ENCODE data around the gene CARMIL3.

The CARMIL3 gene

GRCh38 chr14:24067133-24068082, 15.6 kb downstream of the CARMIL3 start:
- over 99% methylated on average over 9 of the region's 12 CpGs for WGBS (ENCODE audit: insufficient coverage)
- POLR2A ChIA-PET, result no interaction called here
- H3K4me1 ChIP-seq (ENCODE audit: control extremely low read depth in 1 of 4, control insufficient read depth in 4 of 4, insufficient read depth in 4 of 4, low read length in 3 of 4), result no peaks in the 10 kb centered on the region

DNA sequence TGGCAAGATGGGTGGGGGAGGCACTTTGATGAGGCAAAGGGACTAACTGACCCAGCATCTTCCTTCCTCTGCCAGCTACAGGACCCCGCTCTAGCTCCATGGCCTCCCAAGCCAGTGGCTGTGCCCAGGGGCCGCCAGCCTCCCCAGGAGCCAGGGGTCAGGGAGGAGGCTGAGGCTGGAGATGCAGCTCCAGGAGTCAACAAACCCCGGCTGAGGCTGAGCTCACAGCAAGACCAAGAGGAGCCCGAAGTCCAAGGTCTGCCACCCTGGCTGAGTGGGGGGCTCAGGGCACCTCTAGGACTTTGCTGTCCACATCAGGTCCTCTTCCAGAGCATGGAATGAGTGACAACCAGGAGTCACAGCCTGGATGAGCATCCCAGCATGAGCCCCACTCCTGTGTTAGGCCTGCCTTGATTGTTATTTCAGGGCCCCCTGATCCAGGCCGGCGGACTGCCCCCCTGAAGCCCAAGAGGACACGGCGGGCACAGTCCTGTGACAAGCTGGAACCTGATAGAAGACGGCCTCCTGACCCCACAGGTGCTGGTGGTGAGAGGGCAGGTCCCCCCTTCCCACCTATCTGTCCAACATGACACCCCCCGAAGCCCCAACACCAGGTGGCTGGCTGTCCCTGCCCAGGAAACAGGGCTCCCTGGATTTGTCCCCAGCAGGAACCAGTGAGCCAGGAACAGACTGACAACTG, 17.1 kb downstream of the CARMIL3 start:
- no peaks in the 10 kb centered on the region for H3K4me1 ChIP-seq (ENCODE audit: control extremely low read depth in 1 of 4, control insufficient read depth in 4 of 4, insufficient read depth in 4 of 4, low read length in 3 of 4)
- no peak overlapping the region for H3K4me3 ChIP-seq (ENCODE audit: control insufficient read depth in 1 of 7, extremely low read depth in 1 of 7, insufficient read depth in 4 of 7, low read depth in 2 of 7, low read length in 6 of 7)
- WGBS (ENCODE audit: insufficient coverage), result 94% methylated on average over 7 of the region's 10 CpGs
- no peaks in the 10 kb centered on the region for H3K36me3 ChIP-seq (ENCODE audit: control insufficient read depth in 4 of 4, insufficient read depth in 4 of 4, low read length in 3 of 4)
- CTCF ChIA-PET, result interaction anchor here (0.6 to 1.1 kb wide), 3 partner anchors 10 to 16 kb away, joined by 3 read pairs; no protein-coding TSS in a partner anchor
- no peaks in the 10 kb centered on the region for H3K9me3 ChIP-seq (ENCODE audit: control extremely low read depth in 1 of 5, control insufficient read depth in 4 of 5, insufficient read depth in 2 of 5, low read depth in 1 of 5, low read length in 4 of 5)
- POLR2A ChIA-PET, result no interaction called here
- DNase-seq, result no peak
- H3K27ac ChIP-seq (ENCODE audit: insufficient read depth in 1 of 2, low read depth in 1 of 2, low read length in 2 of 2, poor library complexity in 1 of 2, severe bottlenecking in 2 of 2), result no peak overlapping the region
- peaks cover 0 to 8% (median 0%) of the 10 kb centered on the region in 5 experiments for H3K27me3 ChIP-seq (replicated peaks in 2 of 5; ENCODE audit: control insufficient read depth in 4 of 5, insufficient read depth in 5 of 5, low read length in 4 of 5)

More at GRCh38 chr14:24067133-24068082, 15.6 kb downstream of the CARMIL3 start:
- Histone ChIP-seq H3K9me3 (ENCODE audit: control extremely low read depth in 1 of 5, control insufficient read depth in 4 of 5, insufficient read depth in 2 of 5, low read depth in 1 of 5, low read length in 4 of 5) (no peaks in the 10 kb centered on the region), H3K27ac (ENCODE audit: insufficient read depth in 1 of 2, low read depth in 1 of 2, low read length in 2 of 2, poor library complexity in 1 of 2, severe bottlenecking in 2 of 2) (no peak overlapping the region), H3K27me3 (replicated peaks in 2 of 5; ENCODE audit: control insufficient read depth in 4 of 5, insufficient read depth in 5 of 5, low read length in 4 of 5) (peaks cover 0 to 8% (median 0%) of the 10 kb centered on the region in 5 experiments), H3K4me3 (ENCODE audit: control insufficient read depth in 1 of 7, extremely low read depth in 1 of 7, insufficient read depth in 4 of 7, low read depth in 2 of 7, low read length in 6 of 7) (no peak overlapping the region), H3K36me3 (ENCODE audit: control insufficient read depth in 4 of 4, insufficient read depth in 4 of 4, low read length in 3 of 4) (no peaks in the 10 kb centered on the region)
- CTCF ChIA-PET, result interaction anchor here (1.2 to 2.7 kb wide), 6 partner anchors 9 to 40 kb away, joined by 3 to 12 read pairs (median 5); no protein-coding TSS in a partner anchor
- no peak for DNase-seq

GRCh38 chr14:24069411-24069735, 17.6 kb downstream of the CARMIL3 start:
- WGBS (ENCODE audit: insufficient coverage), result 89% methylated on average over 5 of the region's 6 CpGs
- Histone ChIP-seq H3K27me3 (replicated peaks in 2 of 5; ENCODE audit: control insufficient read depth in 4 of 5, insufficient read depth in 5 of 5, low read length in 4 of 5) (peaks cover 0 to 8% (median 0%) of the 10 kb centered on the region in 5 experiments), H3K4me3 (ENCODE audit: control insufficient read depth in 1 of 7, extremely low read depth in 1 of 7, insufficient read depth in 4 of 7, low read depth in 2 of 7, low read length in 6 of 7) (no peak overlapping the region), H3K9me3 (ENCODE audit: control extremely low read depth in 1 of 5, control insufficient read depth in 4 of 5, insufficient read depth in 2 of 5, low read depth in 1 of 5, low read length in 4 of 5) (no peaks in the 10 kb centered on the region), H3K27ac (ENCODE audit: insufficient read depth in 1 of 2, low read depth in 1 of 2, low read length in 2 of 2, poor library complexity in 1 of 2, severe bottlenecking in 2 of 2) (no peak overlapping the region), H3K4me1 (ENCODE audit: control extremely low read depth in 1 of 4, control insufficient read depth in 4 of 4, insufficient read depth in 4 of 4, low read length in 3 of 4) (no peaks in the 10 kb centered on the region), H3K36me3 (ENCODE audit: control insufficient read depth in 4 of 4, insufficient read depth in 4 of 4, low read length in 3 of 4) (no peaks in the 10 kb centered on the region)
- CTCF ChIA-PET, result interaction anchor here (0.9 to 5.7 kb wide), 3 partner anchors 13 to 22 kb away, joined by 3 to 49 read pairs (median 7); no protein-coding TSS in a partner anchor
- DNase-seq, result no peak
- POLR2A ChIA-PET, result no interaction called here

GRCh38 chr14:24070285-24071143, 18.7 kb downstream of the CARMIL3 start:
- H3K4me1 ChIP-seq (ENCODE audit: control extremely low read depth in 1 of 4, control insufficient read depth in 4 of 4, insufficient read depth in 4 of 4, low read length in 3 of 4), result no peaks in the 10 kb centered on the region
- H3K27ac ChIP-seq (ENCODE audit: insufficient read depth in 1 of 2, low read depth in 1 of 2, low read length in 2 of 2, poor library complexity in 1 of 2, severe bottlenecking in 2 of 2), result no peak overlapping the region
- no peak overlapping the region for H3K4me3 ChIP-seq (ENCODE audit: control insufficient read depth in 1 of 7, extremely low read depth in 1 of 7, insufficient read depth in 4 of 7, low read depth in 2 of 7, low read length in 6 of 7)
- 94% methylated on average over 9 of the region's 10 CpGs for WGBS (ENCODE audit: insufficient coverage)
- peaks cover 0 to 8% (median 0%) of the 10 kb centered on the region in 5 experiments for H3K27me3 ChIP-seq (replicated peaks in 2 of 5; ENCODE audit: control insufficient read depth in 4 of 5, insufficient read depth in 5 of 5, low read length in 4 of 5)
- DNase-seq, result no peak
- ChIA-PET CTCF (interaction anchor here (1.1 to 5.7 kb wide), 3 partner anchors 14 to 22 kb away, joined by 4 to 49 read pairs (median 7); no protein-coding TSS in a partner anchor), POLR2A (interaction anchor here (1.4 kb wide), 1 partner anchor 9 kb away, joined by 3 read pairs; no protein-coding TSS in a partner anchor)
- no peaks in the 10 kb centered on the region for H3K36me3 ChIP-seq (ENCODE audit: control insufficient read depth in 4 of 4, insufficient read depth in 4 of 4, low read length in 3 of 4)
- H3K9me3 ChIP-seq (ENCODE audit: control extremely low read depth in 1 of 5, control insufficient read depth in 4 of 5, insufficient read depth in 2 of 5, low read depth in 1 of 5, low read length in 4 of 5), result no peaks in the 10 kb centered on the region

- H3K36me3 ChIP-seq (ENCODE audit: control insufficient read depth in 4 of 4, insufficient read depth in 4 of 4, low read length in 3 of 4), result no peaks in the 10 kb centered on the region
- no peak within 1 kb of the TSS for H3K27ac ChIP-seq (ENCODE audit: insufficient read depth in 1 of 2, low read depth in 1 of 2, low read length in 2 of 2, poor library complexity in 1 of 2, severe bottlenecking in 2 of 2)
- CTCF ChIA-PET, result interaction anchor here (1.1 to 5.7 kb wide), 3 partner anchors 15 to 22 kb away, joined by 4 to 49 read pairs (median 7); no protein-coding TSS in a partner anchor
- peaks cover 0 to 8% (median 0%) of the 10 kb centered on the region in 5 experiments for H3K27me3 ChIP-seq (replicated peaks in 2 of 5; ENCODE audit: control insufficient read depth in 4 of 5, insufficient read depth in 5 of 5, low read length in 4 of 5)
- no peaks in the 10 kb centered on the region for H3K9me3 ChIP-seq (ENCODE audit: control extremely low read depth in 1 of 5, control insufficient read depth in 4 of 5, insufficient read depth in 2 of 5, low read depth in 1 of 5, low read length in 4 of 5)
- POLR2A ChIA-PET, result interaction anchor here (1.4 kb wide), 1 partner anchor 8 kb away, joined by 3 read pairs; no protein-coding TSS in a partner anchor
- H3K4me3 ChIP-seq (ENCODE audit: control insufficient read depth in 1 of 7, extremely low read depth in 1 of 7, insufficient read depth in 4 of 7, low read depth in 2 of 7, low read length in 6 of 7), result no peak within 1 kb of the TSS
- no peaks in the 10 kb centered on the region for H3K4me1 ChIP-seq (ENCODE audit: control extremely low read depth in 1 of 4, control insufficient read depth in 4 of 4, insufficient read depth in 4 of 4, low read length in 3 of 4)
- WGBS (ENCODE audit: insufficient coverage), result 87% methylated on average over 12 of the region's 19 CpGs
- no peak for DNase-seq
Observed at GRCh38 chr14:24071144-24071697, 19.4 kb downstream of the CARMIL3 start, which contains the start of gene CPNE6. CPNE6 (plus strand) TSS chr14:24071562; CDS start chr14:24072937, 1,375 bp downstream.

- 81% methylated on average over 9 of the region's 12 CpGs for WGBS (ENCODE audit: insufficient coverage)
- Histone ChIP-seq H3K4me1 (ENCODE audit: control extremely low read depth in 1 of 4, control insufficient read depth in 4 of 4, insufficient read depth in 4 of 4, low read length in 3 of 4) (no peaks in the 10 kb centered on the region), H3K9me3 (ENCODE audit: control extremely low read depth in 1 of 5, control insufficient read depth in 4 of 5, insufficient read depth in 2 of 5, low read depth in 1 of 5, low read length in 4 of 5) (no peaks in the 10 kb centered on the region), H3K4me3 (ENCODE audit: control insufficient read depth in 1 of 7, extremely low read depth in 1 of 7, insufficient read depth in 4 of 7, low read depth in 2 of 7, low read length in 6 of 7) (no peak overlapping the region), H3K27me3 (replicated peaks in 2 of 5; ENCODE audit: control insufficient read depth in 4 of 5, insufficient read depth in 5 of 5, low read length in 4 of 5) (peaks cover 0 to 8% (median 0%) of the 10 kb centered on the region in 5 experiments), H3K27ac (ENCODE audit: insufficient read depth in 1 of 2, low read depth in 1 of 2, low read length in 2 of 2, poor library complexity in 1 of 2, severe bottlenecking in 2 of 2) (no peak overlapping the region), H3K36me3 (ENCODE audit: control insufficient read depth in 4 of 4, insufficient read depth in 4 of 4, low read length in 3 of 4) (no peaks in the 10 kb centered on the region)
- DNase-seq, result no peak
- CTCF ChIA-PET, result interaction anchor here (0.6 to 5.7 kb wide), 4 partner anchors 9 to 132 kb away, joined by 3 to 49 read pairs (median 8); no protein-coding TSS in a partner anchor
- POLR2A ChIA-PET, result no interaction called here
Observed at GRCh38 chr14:24071836-24072430, 20.1 kb downstream of the CARMIL3 start.
